NCI-H774 (cell line): ENCODE data around the gene GALNT12.
A peak's percentile ranks its signal among the peaks of the same experiment; 100 is the strongest.

Experiments used
- DNase-seq: peaks from one replicate; lab custom pipeline; 2025; lab: John Stamatoyannopoulos, UW

GALNT12 gene

DNA sequence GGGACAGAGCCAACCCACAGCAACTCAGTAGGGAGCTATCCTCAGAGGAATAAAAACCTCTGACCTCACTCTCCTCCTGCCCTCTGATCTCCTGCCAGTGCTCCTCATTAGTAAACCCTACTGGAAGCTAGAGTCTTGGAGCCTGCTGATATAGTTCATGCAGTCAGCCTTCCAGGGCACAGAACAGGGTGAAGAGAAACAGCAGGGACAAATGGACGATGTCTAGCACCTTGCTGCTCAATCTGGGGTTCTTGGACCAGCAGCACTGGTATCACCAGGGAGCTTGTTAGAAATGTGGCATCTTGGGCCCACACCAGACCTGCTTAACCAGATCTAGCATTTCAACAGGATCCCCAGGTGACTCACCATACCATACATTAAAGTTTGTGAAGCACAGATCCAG is 5.5 kb upstream of the GALNT12 start:
- no peak for DNase-seq

DNA sequence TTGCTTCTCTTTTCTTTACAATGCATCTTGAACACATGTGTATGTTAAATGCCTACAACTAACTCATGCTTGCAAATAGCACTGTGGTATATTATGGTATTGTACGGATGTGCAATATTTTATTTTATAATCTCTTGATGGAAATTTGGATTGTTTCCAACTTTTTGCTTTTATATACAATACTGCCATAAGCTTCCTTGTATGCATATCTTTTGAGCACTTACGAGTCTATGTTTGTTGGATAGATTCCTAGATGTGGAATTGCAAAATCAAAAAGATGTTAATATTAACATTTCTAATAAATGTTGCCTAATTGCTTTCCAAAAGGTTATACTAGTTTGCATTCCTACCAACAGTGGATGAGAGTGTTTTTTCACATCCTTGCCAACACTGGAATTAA is 3.4 kb upstream of the GALNT12 start:
- DNase-seq = no peak

DNA sequence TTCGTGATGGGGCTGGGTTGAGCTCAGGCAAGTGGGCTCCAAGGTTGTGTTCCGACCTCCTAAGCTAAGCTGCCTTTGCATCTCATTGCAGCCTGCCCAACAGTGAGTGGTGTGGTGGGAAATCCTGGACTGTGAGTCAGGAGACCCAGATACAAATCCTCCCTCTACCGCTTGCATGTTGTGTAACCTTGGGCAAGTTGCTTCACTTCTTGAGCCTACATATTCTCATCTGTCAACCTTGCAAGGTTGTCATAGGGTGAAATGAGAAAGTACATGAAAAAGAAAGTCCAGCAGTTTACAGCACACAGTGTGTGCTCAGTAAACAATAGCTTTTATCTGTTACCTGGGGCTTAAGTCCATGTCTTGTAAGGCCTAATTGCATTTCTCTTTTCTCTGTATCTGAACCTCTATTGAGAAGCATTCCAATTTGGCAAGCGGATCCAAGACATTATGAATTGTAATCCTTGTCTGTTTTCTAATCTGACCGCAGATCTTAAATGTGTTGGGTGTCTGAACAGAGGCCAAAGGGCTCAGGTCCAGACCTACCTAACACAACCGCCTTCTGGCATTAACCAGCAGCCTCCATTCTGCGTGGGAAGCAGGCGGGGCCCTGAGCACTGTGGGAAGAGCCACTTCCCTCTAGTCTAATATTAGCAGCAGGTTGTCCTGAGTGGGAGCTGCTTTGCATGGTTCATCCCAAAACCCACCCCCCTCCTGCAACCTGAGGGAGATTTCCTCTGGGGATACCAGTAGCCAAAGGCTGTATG is 1.8 kb upstream of the GALNT12 start:
- no peak for DNase-seq

DNA sequence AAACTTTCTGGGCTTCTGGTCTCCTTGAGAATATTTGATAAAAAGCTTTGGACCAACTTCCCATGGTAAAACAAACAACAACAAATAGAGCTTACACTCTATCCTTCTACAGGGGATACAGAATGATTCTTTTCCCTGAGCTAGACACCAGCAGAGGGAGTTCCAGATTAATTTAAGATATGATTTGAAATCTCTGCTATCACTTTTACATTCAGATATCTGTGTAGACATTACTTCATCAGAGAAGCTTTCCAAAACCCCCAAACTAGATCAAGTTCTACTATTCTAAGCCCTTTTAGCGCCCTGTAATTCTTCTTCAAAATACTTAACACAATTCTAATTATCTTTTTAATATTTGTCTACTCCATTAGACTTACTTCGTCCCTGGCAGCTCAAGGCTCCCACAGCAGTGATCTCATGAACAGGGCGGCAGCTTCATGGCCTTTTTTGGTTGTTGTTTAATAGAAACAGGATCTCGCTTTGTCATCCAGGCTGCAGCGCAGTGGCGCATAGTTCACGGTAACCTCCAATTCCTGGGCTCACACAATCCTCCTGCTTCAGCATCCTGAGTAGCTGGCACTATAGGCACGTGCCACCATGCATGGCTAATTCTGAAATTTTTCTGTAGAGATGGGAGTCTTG is 955 bp upstream of the GALNT12 start:
- DNase-seq = no peak

DNA sequence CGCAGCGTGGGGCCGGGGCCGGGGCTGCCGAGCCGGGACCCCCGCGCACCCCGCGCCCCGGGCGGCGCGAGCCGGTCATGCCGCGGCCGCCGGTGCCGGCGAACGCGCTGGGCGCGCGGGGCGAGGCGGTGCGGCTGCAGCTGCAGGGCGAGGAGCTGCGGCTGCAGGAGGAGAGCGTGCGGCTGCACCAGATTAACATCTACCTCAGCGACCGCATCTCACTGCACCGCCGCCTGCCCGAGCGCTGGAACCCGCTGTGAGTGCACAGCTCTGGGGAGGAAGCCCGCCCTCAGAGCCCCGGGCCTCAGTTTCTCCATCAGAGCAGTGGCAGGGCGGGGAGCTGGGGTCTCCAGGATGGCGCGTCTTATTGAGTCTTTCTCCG is 335 bp downstream of the GALNT12 start:
- no peak for DNase-seq

DNA sequence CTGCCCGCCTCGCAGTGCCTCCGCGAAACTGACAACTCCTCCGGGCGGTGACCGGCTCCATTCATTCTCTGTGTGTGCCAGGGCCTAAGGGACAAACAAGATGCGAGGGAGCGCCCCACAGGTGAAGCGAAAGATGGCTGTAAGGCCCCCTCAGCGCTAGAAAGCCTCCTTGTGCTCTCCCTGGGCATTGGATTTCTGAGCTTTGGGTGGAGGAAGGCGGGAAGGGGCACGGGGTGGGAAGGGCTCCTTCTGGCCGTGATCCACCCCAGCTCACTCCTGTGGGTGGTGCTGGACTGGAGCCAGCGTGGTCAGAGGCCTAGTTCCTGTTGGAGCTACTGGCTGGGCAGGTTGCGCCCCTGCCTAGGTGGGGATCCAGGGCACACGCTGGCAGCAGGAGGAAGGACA is 943 bp downstream of the GALNT12 start:
- peak; percentile 25 for DNase-seq

DNA sequence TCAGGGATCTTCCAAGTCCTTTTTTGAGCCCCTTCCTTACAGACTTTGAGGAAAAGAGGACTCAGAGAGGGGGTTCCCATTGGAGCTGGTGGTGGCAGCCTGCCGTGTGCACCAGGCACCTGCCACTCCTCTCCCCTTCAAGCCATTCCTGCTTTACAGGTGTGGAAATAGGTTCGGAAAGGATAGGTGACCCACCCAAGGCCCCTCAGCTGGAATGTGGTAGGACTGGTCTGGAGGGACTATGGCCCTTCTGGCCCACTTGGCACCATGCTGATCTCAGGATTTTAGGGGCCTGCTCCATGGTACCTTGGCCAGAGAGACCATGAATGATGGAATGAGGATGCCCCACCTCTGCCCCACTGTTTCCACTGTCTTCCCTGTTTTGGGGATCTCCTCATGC is 1.4 kb downstream of the GALNT12 start:
- no peak for DNase-seq

DNA sequence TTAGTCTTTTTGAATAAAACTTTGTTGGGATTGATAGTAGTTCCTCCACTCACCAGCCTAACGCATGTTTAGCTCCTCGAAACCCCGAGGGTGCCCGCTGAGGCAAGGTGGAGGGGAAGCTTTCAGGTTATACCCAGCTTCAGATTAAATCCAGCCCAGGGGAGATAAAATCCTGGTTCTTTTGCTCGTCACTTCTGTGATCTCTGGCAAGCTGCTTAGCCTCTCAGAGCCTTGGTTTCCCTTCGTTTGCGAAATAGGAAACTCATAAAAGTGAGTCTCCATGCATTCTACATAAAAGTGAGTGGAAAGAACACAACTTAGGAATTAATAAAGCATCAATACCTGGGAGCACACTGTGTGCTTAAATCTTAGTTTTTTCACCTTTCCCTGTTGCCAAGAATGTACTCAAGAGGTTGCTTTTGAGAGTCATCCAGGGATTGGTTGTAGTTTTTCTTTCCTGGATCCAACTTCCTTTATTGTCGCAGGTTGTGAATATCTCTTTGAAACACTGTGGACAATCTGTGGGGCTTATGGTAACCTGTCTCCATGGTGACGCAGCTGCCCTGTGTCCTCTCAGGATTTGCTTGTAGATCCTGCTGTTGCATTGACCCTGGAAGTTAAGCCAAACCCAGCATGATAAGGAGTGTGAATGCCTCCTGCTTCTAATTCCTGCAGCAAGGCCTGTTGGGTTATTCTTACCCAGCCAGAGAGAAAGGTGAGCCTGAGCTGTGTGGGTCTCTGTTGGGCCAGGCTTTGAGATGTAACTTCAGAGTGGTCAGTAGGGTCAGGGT is 2.0 kb downstream of the GALNT12 start:
- DNase-seq = peak; percentile 8

DNA sequence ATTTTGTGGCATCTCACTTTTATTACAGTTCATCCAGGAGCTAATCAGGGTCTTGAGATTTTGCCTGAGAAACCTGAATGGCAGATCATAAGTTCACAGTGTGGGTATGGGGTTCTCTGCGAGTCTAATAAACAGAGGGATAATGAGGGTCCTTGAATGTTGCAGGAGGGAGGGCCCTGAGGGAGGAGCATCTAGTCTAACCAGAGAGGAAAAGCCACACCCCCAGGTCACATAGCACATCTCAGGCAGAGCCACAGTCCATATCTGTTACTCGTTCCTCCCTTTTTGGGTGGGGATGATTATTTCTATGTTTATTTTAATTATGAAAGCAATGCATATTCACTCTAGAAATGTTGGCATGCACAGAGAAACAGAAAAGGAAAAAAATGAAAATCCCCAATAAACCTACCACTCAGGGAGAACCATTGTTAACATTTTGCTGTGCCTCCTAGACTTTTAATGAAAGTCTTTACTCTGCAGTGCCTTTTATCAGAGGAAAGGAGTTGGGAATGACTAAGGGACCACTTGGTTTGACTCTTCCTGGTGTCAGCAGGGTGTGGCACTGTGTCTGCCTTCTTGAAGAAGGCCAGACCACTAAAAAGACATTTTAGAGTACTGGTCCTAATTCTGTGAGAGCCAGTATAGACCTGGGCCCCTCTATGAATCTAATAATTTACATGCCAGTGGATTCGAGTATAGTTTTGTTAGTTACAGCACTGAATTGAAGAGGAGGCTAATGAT is 2.8 kb downstream of the GALNT12 start:
- DNase-seq = no peak

DNA sequence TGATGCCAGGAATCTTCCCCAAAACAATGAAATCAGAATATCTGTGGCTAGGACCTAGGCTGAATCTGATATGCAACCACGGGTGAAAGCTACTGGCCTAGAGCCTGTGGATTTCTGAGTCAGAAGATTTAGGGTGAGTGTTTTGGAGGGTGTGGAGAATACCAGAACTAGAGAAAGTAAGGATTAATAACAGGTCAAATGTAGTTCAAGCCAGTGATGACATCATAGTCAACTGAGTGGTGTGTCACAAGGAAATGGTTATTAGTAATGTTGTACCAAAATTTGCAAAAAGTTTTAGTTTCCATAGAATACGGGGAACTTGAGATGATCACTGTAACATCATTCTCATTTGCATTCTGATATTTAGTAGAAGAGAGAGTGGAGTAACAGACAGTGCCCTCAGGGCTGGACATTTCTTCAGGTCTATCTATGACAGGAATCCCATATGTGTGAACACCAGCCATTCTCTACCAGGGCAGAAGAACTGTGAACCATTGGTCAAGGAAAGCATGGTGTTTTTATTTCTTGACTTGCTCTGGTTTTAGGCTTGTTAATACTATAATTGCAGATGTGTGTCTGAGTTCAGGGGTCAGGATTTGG is 3.7 kb downstream of the GALNT12 start:
- DNase-seq = no peak

DNA sequence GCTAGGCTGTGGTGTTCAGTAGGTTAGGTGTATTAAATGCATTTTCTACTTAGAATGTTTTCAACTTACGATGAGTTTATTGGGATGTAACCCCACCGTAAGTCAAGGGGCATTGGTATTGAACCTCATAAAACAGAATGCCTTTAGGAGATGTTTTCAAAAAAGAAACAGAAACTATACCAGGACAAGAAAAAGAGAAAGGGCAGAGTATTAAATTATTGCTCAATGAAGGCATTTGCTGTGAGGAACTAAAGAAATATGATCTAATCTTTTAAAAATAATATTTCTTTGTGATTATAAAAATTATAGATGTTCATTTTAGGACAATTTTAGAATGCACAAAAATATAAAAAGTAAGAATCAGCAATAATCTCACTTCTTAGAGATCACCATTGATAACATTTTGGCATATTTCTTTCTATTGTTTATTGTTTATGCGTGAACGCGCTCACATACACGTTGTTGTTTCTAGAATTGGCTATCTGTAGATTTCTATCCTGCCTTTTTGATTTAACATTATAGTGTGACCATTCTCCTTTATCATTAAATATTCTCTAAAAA is 8.0 kb downstream of the GALNT12 start:
- no peak for DNase-seq

DNA sequence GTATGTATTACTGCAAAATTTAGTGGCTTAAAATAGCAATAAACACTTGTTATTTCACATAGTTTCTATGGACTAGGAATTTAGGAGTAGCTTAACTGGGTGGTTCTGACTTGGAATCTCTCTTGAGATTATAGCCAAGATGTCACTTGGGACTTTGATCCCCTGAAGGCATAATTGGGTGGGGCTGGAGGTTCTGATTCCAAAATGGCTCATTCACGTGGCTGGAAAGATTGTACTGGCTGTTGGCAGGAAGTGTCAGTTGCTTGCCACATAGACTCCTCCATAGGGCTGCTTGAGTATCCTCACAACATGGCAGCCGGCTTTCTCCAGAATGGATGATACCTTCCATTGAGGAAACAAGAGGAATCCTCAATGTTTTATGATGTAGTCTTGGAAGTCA is 11.3 kb downstream of the GALNT12 start:
- no peak for DNase-seq

DNA sequence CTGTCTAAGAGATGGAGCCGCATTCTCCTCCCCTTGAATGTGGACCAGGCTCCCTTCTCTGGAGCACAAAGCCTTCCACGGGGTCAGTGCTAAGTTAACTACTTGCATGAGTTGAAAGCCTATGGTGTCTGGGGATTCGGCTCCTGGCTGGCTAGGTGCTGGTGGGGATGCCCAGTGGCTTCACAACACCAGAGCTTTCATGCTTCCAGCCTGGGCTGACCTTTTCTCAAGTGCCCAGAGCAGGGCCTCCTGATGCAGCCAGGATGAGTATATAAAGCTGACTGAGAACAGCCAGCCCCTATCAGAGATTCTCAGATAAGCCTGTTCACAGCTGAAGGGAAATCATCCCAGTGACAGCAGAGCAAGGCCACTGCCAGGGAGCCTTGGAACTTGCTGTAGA is 11.8 kb downstream of the GALNT12 start:
- no peak for DNase-seq

DNA sequence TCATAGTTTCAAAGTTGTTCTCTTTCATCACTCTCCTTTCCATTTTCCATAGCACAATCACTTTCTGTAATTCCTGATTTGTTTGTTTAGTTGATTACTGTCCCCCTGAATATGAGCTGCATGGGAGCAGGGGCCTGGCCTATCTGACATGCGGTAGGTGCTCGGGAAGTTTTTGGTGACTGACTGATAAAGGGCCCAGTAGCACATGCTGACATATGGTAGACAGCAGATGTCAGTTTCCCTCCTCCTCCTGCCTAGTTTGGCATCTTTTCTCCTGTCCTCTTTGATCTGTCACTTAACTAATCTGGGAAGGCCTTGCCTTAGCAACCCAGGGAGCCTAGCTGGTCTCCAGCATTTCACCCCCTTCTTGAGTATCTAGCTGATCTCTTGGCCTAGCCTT is 14.4 kb downstream of the GALNT12 start:
- no peak for DNase-seq

DNA sequence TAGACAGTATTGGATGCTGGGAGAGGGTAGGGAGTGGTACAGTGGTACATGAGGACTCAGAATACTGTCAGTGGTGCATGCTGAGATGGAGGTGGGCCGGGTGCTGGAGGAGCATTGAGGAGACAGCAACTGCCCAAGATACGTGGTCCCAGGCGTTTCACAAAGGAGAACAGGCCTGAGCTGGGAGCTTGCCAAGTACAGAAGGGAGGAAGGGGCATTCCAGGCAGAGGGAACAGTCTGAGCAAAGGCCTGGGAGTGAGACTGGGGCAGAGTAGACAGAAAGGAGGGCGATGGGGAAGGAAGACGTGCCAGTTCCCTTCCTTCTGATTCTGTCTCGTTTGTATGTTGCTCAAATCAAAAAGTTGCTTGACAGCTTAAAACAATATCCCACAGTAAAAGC is 15.2 kb downstream of the GALNT12 start:
- DNase-seq = no peak

DNA sequence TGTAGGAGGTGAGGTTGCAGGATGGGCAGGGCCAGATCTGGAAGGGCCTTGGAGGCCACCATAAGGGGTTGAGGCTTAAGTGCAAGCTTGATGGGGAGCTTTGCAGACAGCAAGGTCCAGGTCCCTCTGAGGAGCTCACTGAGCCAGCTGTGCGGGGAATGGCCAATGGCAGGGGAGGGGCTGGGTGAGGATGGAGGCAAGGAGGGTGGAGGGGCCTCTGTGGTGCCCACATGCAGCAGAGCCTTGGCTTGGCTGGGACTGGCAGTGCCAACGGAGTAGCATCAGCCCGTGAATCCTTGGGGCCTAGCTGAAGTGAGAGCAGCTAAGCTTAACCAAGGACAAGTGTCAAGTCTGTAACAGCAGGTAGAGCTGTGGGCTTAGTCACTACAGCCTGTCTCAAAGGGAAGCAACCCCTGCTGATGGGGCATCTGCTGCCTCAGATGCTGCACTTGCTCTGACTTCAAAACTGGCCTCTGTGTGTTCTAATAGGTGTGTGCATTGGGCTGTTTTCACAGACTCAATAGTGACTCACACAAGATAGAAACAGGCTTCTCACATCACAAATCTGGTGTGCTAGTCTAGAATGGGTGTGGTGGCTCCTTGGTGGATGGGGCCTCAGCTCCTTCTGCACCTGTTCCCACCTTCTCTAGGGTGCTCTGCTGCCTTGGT is 16.3 kb downstream of the GALNT12 start:
- no peak for DNase-seq

DNA sequence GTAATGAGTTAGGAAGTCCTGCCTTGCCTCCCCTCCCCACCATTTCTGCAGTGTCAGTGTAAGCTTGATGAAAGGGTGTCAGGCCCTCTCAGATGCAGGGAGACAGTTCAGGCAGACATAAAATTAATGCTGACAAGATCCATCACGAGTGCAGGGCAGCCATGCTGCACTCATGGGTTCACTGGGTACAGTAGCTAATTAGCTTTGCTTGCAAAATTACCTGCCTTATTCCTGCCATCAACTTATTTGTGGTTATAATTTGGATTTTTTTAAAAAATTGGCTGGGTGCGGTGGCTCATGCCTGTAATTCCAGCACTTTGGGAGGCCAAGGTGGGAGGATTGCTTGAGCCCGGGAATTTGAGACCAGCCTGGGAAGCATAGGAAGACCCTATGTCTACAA is 17.9 kb downstream of the GALNT12 start:
- no peak for DNase-seq

DNA sequence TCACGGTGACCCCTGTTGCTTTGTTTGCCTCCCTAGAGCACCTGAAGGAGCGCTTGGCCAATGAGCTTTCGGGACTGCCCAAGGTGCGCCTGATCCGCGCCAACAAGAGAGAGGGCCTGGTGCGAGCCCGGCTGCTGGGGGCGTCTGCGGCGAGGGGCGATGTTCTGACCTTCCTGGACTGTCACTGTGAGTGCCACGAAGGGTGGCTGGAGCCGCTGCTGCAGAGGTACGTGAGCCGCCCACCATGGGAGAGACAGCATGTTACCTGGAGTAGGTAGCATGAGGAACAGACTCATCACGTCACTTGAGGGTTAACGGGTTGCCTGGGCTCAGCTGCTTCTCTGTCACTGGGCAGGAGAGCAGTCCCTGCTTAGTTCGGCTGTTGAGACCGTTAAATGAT is 19.2 kb downstream of the GALNT12 start:
- no peak for DNase-seq

DNA sequence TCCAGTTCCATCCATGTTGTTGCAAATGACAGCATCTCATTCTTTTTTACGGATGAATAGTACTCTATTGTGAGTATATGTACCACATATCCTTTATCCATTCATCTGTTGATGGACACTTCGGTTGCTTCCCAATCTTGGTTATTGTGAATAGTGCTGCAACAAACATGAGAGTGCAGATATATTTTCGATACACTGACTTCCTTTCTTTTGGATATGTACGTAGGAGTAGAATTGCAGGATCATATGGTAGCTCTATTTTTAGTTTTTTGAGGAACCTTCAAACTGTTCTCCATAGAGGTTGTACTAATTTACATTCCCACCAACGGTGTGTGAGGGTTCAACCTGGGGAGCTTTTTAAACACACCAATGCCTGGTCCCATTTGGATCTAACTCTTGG is 22.3 kb downstream of the GALNT12 start:
- DNase-seq = no peak

DNA sequence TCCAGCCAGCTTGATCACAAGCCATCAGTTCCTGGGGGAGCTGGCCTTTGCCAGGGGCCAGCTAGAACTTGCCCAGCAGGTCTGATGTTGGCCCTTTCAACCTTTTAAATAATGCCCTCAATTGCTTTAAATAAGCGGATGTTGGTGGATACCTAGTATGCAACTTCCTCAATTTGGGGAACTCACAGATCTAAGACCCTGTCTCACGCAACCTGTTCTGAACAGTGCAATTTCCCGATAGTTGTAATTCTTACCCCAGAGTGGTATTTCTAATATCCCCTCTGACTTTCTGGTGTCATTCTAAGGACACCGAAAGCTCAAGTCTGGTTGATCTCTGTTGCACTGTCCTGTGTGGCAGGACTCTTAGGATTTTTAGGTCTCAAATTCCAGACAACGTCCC is 23.1 kb downstream of the GALNT12 start:
- DNase-seq = no peak

DNA sequence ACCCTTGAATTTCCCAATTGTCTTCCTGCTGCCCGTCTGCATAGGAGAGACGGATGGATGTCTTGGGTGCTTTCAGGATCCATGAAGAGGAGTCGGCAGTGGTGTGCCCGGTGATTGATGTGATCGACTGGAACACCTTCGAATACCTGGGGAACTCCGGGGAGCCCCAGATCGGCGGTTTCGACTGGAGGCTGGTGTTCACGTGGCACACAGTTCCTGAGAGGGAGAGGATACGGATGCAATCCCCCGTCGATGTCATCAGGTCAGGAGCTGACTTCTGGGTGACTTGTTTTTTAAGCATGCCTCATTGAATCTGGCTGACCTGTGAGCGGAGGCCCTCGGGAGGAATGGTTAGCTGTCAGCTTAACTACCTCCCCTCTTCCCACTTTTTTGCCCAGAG is 24.2 kb downstream of the GALNT12 start:
- no peak for DNase-seq
